ENCODE results near the gene ENPP6.

DNA sequence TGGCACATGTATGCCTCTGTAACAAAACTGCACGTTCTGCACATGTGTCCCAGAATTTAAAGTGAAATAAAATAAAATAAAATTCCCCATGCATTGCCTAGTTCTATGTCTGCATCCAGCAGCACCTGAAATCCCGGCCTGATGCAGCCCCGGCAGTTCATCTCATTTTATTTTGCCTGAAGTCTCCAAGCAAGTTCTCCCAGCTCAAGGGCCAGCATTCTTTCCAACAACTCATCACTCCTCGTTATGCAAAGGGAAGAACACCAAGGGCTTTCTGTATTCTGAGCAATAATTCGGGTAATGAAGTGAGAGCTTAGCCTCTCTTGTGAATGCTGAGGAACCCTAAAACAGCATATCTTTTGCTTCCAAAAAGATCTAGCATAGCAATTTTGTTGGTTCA lies 2.7 kb downstream of the ENPP6 start:
- TF ChIP-seq POLR2AphosphoS5 (IDR thresholded peaks at IDR 0.05; ENCODE audit: borderline replicate concordance, low read depth, low read length) (no peak), EZH2 (IDR thresholded peaks at IDR 0.05) (no peak)

All from SK-N-MC (cell line).